Mucosa of descending colon (tissue), 3 donors: ENCODE results near the gene LRRC8B. TPM values are rescaled to one million over a fixed set of nuclear protein-coding genes. Genes with fewer than 3 reads are reported as not detected.
A peak's percentile ranks its signal among the peaks of the same experiment; 100 is the strongest.

ENCODE experiments used
- ATAC-seq: fragments of 200-7000 bp; cut with Tn5 transposase; one replicate; pipeline ENCODE4 v1.9.1; 2020; ENCODE audit warnings: mild to moderate bottlenecking, moderate library complexity
- DNase-seq, 3 donors: peaks; one replicate each; pipeline ENCODE4 v3.0.0-alpha.2; 2020
- H3K36me3 ChIP-seq: fragments of 200-600 bp; one replicate; pipeline ENCODE4 v1.8.0; 2021; ENCODE audit warnings: low read depth, mild to moderate bottlenecking
- H3K4me1 ChIP-seq: fragments of 200-600 bp; one replicate; pipeline ENCODE4 v1.8.0; 2021; ENCODE audit warnings: low read depth, mild to moderate bottlenecking
- H3K4me3 ChIP-seq: fragments of 200-600 bp; one replicate; pipeline ENCODE4 v1.8.0; 2021; ENCODE audit warnings: mild to moderate bottlenecking
- H3K9me3 ChIP-seq: fragments of 200-600 bp; one replicate; pipeline ENCODE4 v1.8.0; 2021; ENCODE audit warnings: mild to moderate bottlenecking
- CTCF ChIP-seq: fragments of 200-600 bp; IDR thresholded peaks from one replicate; pipeline ENCODE4 v1.8.0; 2022; ENCODE audit warnings: antibody characterized with exemption, mild to moderate bottlenecking
- intact Hi-C, 2 donors: fragments of 100-400 bp; cut with DNase I in 1 of 2; cut with micrococcal nuclease in 1 of 2; formaldehyde crosslinking; loops; one replicate each; pipeline versions ENCODE4 v1.11.0 to v1.11.1; 2022; cut with DNase I, micrococcal nuclease
- total RNA-seq, 3 donors: library from RNA; stranded (reverse); fragmentation: NEBNext Ultra II Directional in 2 of 3; extraction: Animal tissue kit (Norgen Biotek cat#: 25700) in 2 of 3; gene quantifications; one replicate each; pipeline versions ENCODE4 v1.2.1 to v1.2.4, GENCODE V29; 2021 to 2023
- donor health status: DM: no; HTN: no; CAD: no; lungs with moderate emphysema.
- donor health status: DM: no; HTN: no; CAD: no.
- donor health status: DM: no; HTN: yes; CAD: no.

LRRC8B gene
- total RNA-seq, 3 donors from 2014 or later, result 11.2 to 16.1 (median 11.6) TPM

DNA sequence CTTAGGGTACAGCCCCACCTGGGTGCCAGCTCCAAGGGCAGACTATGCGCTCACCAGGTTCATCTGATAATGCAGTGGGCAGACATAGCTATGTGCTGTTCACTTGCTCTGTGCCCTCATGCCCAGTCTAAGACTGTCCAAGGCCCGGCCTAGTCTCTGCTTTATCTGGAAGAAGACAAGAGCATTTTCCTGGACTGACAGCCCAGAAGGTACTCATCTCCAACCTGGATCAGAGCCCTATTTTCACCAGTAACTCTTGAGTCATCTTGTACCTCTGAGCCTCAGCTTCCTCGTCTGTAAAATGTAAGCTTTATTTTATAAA, 79.7 kb downstream of the LRRC8B start:
- intact Hi-C loops, result loop anchor here in 1 of 2 donors (10.0 kb wide), 1 partner anchor 120 kb away; no protein-coding TSS in a partner anchor
- no peak for DNase-seq
- no peaks in the 10 kb centered on the region for H3K4me1 ChIP-seq
- ATAC-seq, result no peak
- H3K36me3 ChIP-seq, result no peaks in the 10 kb centered on the region
- H3K4me3 ChIP-seq, result no peak overlapping the region
- H3K9me3 ChIP-seq, result no peaks in the 10 kb centered on the region
- TF ChIP-seq CTCF, result no peak

DNA sequence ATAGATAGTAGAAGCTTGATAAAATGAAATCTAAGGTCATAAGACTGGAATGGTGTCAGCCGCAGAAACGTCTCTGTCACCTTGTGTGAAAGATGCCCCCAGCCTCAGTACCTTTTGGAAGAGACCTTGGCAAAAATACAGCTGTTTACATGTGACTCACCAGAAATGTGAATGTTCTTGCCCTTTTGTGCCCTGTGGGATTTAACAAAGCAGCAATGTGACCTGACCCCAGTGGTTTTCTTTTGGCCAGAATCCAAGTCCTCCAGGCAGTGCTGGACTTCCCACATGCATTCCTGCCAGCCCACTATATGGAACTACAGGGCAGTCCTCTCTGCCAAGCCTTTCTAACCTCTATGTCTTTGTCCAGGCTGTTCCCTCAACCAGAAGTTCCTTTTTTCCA, 81.1 kb downstream of the LRRC8B start:
- Histone ChIP-seq H3K4me3 (no peak overlapping the region), H3K36me3 (no peaks in the 10 kb centered on the region), H3K4me1 (no peaks in the 10 kb centered on the region), H3K9me3 (no peaks in the 10 kb centered on the region)
- ATAC-seq (no peak), DNase-seq (no peak)
- TF ChIP-seq CTCF, result no peak
- intact Hi-C loops, result loop anchor here in 1 of 2 donors (10.0 kb wide), 1 partner anchor 121 kb away; no protein-coding TSS in a partner anchor

- Histone ChIP-seq H3K4me3 (no peak overlapping the region), H3K4me1 (no peaks in the 10 kb centered on the region), H3K9me3 (no peaks in the 10 kb centered on the region), H3K36me3 (no peaks in the 10 kb centered on the region)
- TF ChIP-seq CTCF, result no peak
- intact Hi-C loops, result loop anchor here in 1 of 2 donors (10.0 kb wide), 1 partner anchor 122 kb away; no protein-coding TSS in a partner anchor
- ATAC-seq (no peak), DNase-seq (no peak)
These were observed 81.8 kb downstream of the LRRC8B start for GRCh38 chr1:89606227-89606980.

DNA sequence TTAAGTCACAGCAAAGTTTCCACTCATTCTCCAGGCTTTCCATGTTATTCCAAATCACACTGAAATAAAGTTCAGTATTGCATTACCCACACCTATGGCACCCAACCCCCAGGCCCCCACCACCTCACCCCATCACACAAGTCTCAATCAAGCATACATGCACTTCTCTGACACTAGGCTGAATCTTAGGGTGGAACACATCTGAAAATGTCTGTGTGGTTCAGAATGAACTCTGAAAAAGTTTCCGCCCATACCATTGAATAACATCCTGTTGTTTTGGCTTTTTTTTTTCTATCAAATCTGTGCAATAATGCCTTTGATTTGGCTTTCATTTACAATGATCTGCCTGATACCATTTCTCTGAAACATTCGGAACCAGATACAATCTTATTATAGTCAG, 82.5 kb downstream of the LRRC8B start:
- Histone ChIP-seq H3K4me1 (no peaks in the 10 kb centered on the region), H3K4me3 (no peak overlapping the region), H3K9me3 (no peaks in the 10 kb centered on the region), H3K36me3 (no peaks in the 10 kb centered on the region)
- TF ChIP-seq CTCF, result no peak
- ATAC-seq (peak; percentile 39), DNase-seq (no peak)
- intact Hi-C loops, result loop anchor here in 1 of 2 donors (10.0 kb wide), 1 partner anchor 122 kb away; no protein-coding TSS in a partner anchor

GRCh38 chr1:89607586-89608318, 83.1 kb downstream of the LRRC8B start:
- ATAC-seq (no peak), DNase-seq (no peak)
- H3K36me3 ChIP-seq, result no peaks in the 10 kb centered on the region
- no peak for TF ChIP-seq CTCF
- no peak overlapping the region for H3K4me3 ChIP-seq
- H3K4me1 ChIP-seq, result no peaks in the 10 kb centered on the region
- no peaks in the 10 kb centered on the region for H3K9me3 ChIP-seq
- intact Hi-C loops, result loop anchor here in 1 of 2 donors (10.0 kb wide), 1 partner anchor 123 kb away; no protein-coding TSS in a partner anchor
